Measurements from ENCODE around the gene CACNG4.

CACNG4 gene

GRCh38 chr17:66960613-66961012 is 3.9 kb upstream of the CACNG4 start:
- no peak for DNase-seq (ENCODE audit: low read depth)
- no peak overlapping the region for H3K4me3 ChIP-seq (ENCODE audit: low read depth, low read length)
- TF ChIP-seq, protein P1, sequence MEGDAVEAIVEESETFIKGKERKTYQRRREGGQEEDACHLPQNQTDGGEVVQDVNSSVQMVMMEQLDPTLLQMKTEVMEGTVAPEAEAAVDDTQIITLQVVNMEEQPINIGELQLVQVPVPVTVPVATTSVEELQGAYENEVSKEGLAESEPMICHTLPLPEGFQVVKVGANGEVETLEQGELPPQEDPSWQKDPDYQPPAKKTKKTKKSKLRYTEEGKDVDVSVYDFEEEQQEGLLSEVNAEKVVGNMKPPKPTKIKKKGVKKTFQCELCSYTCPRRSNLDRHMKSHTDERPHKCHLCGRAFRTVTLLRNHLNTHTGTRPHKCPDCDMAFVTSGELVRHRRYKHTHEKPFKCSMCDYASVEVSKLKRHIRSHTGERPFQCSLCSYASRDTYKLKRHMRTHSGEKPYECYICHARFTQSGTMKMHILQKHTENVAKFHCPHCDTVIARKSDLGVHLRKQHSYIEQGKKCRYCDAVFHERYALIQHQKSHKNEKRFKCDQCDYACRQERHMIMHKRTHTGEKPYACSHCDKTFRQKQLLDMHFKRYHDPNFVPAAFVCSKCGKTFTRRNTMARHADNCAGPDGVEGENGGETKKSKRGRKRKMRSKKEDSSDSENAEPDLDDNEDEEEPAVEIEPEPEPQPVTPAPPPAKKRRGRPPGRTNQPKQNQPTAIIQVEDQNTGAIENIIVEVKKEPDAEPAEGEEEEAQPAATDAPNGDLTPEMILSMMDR (conservative IDR thresholded peaks at IDR 0.05; ENCODE audit: low read depth, low read length) = no peak

DNA sequence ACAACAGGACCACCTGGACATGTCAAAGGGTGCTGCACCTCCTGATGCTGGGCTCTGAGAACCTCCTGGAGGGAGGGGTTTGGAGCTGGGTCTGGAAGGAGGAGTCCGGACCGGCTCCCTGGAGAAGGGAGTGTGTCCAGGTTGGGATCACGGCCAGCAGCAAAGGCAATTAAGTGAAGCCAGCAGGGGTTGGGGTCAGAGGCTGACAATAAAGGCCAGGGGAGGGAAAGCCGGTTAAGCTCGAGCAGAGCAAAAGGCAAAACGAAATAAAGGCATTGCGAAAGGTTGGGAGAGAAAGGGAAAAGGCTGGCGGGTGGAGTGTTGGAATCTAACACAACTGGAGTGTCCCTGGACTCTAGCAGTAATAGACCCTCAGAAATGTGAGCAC is 992 bp upstream of the CACNG4 start:
- TF ChIP-seq, protein P1 (conservative IDR thresholded peaks at IDR 0.05; ENCODE audit: low read depth, low read length) = no peak
- DNase-seq (ENCODE audit: low read depth) = no peak
- no peak overlapping the region for H3K4me3 ChIP-seq (ENCODE audit: low read depth, low read length)

GRCh38 chr17:66964930-66965800 is 658 bp downstream of the CACNG4 start:
- H3K4me3 ChIP-seq (ENCODE audit: low read depth, low read length) = peak overlapping the region; percentile 28
- TF ChIP-seq, protein P1 (conservative IDR thresholded peaks at IDR 0.05; ENCODE audit: low read depth, low read length) = no peak
- no peak for DNase-seq (ENCODE audit: low read depth)

GRCh38 chr17:66965801-66966262 is 1.3 kb downstream of the CACNG4 start:
- peak overlapping the region; percentile 10 for H3K4me3 ChIP-seq (ENCODE audit: low read depth, low read length)
- TF ChIP-seq, protein P1 (conservative IDR thresholded peaks at IDR 0.05; ENCODE audit: low read depth, low read length) = no peak
- DNase-seq (ENCODE audit: low read depth) = no peak

- TF ChIP-seq, protein P1 (conservative IDR thresholded peaks at IDR 0.05; ENCODE audit: low read depth, low read length) = no peak
- H3K4me3 ChIP-seq (ENCODE audit: low read depth, low read length) = no peak overlapping the region
- DNase-seq (ENCODE audit: low read depth) = no peak
Observed at GRCh38 chr17:66966298-66966697, 1.8 kb downstream of the CACNG4 start.

DNA sequence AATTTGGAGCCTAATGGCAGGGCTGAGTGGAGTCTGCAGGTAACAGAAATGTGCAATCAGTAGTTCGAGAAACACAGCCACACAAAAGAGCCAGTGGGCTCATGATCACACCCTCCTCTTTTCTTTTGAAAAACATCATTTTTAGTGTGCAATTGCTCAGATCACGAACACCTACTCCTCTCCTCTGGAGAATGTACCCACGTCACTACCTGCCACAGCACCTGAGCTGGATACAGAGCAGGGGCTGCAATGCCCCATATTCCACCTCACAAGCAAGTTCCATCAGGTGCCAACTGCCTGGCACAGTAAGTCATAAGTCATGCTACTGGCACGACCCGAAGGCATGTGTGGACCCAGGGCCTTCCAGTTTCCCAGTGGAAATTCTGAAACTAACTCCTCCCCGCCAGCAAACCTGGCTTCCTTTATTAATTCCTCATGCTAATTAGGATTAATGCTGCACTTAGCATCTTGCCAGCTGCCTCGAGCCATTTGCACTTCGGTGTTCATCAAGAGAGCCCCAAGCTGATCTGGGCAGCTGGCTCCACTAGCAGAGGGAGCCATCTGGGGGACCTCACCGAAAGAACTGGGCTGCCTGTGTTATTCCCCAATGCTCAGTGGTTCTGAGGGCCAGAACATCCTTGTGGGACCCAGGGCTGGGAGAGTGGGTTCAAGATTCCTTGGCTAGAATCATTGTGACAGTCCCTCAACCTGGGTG is 2.4 kb downstream of the CACNG4 start:
- no peak for DNase-seq (ENCODE audit: low read depth)
- no peak overlapping the region for H3K4me3 ChIP-seq (ENCODE audit: low read depth, low read length)
- TF ChIP-seq, protein P1 (conservative IDR thresholded peaks at IDR 0.05; ENCODE audit: low read depth, low read length) = no peak
